GM19455 (cell line): ENCODE measurements around the gene ZCWPW1.

Source experiments
- ATAC-seq: cut with Tn5 transposase; IDR thresholded peaks from one replicate; pipeline ENCODE4 v1.9.1; 2021; ENCODE audit not compliant: unreplicated experiment

ZCWPW1 gene

GRCh38 chr7:100433276-100433591 lies 4.7 kb upstream of the ZCWPW1 start:
- ATAC-seq = no peak

DNA sequence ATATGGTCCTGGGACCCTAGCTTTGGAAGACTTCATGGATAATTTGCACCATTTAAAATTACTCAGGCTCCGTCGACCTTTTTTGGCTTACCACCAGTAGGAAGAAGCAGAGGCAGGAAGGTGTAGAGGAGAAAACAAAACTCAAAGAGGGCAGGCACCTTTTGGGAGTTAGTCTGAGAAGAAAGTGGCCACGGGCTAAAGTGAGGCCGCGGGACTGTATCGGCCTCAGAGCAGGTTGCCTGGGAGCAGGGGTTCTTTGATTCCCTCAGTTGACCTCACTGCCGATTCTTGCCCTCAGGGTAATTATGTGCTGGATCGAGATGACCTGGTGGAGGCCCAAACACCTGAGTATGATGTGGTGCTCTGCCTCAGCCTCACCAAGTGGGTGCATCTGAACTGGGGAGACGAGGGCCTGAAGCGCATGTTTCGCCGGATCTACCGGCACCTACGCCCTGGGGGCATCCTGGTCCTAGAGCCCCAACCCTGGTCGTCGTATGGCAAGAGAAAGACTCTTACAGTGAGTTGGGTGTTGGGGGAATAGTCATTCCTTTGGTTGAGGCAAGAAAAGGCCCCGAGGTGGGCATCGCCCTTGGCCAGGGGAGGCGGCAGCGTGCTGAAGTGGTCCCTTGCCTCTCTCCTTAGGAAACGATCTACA lies 4.2 kb upstream of the ZCWPW1 start:
- ATAC-seq = no peak

- ATAC-seq = no peak
These were observed 3.5 kb upstream of the ZCWPW1 start for GRCh38 chr7:100432053-100432452.

DNA sequence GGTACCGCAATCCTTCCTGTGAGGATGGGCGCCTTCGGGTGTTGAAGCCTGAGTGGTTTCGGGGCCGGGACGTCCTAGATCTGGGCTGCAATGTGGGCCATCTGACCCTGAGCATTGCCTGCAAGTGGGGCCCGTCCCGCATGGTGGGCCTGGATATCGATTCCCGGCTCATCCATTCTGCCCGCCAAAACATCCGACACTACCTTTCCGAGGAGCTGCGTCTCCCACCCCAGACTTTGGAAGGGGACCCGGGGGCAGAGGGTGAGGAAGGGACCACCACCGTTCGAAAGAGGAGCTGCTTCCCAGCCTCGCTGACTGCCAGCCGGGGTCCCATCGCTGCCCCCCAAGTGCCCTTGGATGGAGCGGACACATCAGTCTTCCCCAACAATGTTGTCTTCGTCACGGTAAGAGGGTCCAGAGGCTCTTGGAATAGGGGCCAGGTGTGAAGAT lies 2.8 kb upstream of the ZCWPW1 start:
- no peak for ATAC-seq

GRCh38 chr7:100430493-100431285 lies 2.2 kb upstream of the ZCWPW1 start:
- ATAC-seq = no peak

DNA sequence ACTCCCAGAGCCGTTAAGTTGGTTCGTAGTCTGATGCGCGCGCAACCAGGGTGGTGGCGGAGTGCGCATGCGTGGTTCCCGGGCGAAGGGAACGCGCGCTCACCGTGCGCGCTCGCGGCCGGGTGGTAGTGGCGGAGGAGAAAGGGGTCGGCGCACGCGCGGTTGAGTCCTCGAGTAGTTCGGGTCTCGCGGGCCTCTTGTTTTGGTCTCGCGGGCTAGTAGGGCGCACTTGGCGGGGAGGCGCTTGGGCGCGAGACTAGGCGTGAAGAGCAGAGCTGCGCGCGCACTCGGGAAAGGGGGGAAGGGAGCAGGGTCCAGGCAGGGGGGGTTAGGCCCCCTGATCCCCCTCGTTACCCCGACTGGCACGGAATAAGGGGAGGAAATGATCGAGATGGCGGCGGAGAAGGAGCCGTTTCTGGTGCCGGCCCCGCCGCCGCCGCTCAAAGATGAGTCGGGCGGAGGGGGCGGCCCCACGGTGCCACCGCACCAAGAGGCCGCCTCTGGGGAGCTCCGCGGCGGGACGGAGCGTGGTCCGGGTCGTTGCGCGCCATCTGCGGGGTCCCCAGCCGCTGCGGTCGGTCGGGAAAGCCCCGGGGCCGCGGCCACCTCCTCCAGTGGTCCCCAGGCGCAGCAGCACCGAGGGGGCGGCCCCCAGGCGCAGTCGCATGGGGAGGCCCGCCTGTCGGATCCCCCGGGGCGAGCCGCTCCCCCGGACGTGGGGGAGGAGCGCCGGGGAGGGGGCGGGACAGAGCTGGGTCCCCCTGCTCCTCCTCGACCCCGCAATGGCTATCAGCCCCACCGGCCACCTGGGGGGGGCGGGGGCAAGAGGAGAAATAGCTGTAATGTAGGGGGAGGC lies 1.4 kb upstream of the ZCWPW1 start, which contains the start of gene MEPCE:
TSS of gene MEPCE (plus strand) at position 195 of the 856 bp plus-strand sequence. CDS start at position 383, 188 bp downstream.
- ATAC-seq = peak; percentile 43

DNA sequence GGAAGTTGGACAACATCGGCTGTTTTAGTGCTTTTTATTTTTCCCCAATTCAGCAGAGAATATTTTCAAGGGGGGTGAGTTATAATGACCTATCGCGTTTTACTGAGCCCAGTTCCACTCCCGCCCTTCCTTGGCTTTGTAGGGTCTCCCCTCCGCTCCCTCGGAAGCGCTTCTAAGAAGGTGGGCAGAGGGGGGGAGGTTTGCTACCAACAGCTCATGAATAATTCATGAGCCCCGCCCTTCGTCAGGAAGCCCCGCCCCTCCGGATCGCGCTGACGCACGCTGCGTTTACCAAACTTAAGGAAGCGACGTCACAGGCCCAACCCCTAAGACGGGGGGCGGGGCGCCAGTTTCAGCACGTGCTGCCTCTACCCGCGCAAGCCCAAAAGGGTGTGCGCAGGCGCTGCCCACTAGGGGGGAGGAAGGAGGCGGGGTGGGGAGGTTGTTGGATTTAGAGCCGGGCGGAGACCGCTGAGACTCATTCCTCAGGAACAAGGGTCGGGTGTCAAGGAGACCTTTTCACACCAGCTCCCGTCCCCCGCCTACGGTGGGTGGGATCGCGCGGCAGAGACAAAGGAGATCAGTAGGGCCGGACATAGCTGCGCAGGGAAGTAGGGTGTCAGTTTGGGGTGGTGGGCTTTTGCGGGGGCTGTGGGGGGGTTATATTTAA lies 599 bp upstream of the ZCWPW1 start:
- peak; percentile 39 for ATAC-seq

DNA sequence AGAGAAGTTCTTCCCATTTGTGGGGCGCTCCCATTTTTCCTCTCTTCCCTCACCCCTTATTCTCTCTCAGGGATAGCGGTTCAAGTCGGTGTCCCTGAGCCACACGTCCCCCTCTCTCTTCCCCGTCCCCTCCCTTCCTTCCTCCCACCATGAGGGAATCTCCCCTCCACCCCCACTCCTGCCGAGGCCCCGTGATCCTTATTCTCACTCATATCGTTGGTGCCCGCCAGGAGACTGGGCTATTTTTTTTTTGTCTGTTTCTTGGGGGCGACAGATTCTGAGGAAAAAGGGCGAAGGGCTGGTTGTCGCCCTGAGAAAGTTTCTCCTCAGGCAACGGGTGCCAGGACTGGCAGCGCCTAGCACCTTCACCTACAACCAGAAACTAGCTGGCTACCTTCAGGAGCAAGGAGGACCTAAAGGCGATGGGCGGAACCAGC lies 723 bp downstream of the ZCWPW1 start:
- ATAC-seq = no peak

DNA sequence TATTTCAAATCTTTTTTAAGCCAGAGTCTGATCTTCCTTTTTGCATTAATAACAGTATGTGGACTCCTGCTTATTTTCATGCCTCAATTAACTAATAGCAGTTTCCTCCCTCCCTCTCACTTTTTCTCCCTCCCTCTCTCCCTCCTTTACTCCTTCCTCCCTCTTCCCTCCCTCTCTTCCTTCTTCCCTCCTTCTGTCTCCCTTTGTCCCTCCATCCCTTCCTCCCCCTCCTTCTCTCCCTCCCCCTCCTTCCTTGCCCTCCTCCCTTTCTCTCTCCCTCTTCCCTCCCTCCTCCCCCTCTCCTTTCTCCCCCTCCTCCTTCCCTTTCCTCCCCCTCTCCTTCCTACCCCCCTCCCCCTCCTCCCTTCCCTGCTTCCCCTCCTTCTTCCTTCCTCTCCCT lies 2.0 kb downstream of the ZCWPW1 start:
- ATAC-seq = no peak

DNA sequence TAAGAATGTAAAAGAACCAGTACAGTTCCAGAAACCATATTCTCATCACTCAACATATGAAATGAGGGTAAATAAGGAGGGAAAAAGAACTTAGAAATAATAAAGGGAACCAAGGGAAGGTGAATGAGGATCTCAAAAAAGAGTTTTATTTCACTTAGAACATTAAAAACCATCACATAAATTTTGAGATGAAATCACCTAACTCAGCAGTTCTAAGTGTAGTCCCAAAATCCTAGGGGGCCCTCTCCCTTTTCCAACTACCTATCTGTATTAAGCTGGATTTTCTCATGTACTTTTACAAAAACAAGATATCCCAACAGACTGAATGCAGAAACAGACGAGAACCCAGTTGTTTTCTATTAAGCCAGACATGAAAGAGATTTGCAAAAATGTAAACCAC lies 3.2 kb downstream of the ZCWPW1 start:
- ATAC-seq = no peak

DNA sequence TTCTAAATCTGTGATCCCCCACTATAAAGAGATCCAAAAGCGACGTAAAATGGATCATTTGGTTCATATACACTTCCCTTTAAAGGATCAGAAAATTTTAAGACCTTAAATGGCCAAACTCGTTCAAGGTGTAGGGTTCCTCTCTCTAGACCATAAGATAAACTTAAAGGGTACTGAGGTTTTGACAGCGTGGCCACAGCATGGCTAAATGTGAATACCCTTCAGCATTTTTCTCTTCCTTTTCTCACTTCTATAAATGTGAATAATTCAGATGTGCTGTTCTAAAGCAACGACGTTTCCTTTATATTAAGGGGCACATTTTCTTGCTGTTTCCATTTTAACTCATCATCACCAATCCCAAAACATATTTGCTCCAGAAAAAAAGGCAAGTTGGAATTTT lies 5.2 kb downstream of the ZCWPW1 start:
- ATAC-seq = no peak

GRCh38 chr7:100419660-100420226 lies 8.8 kb downstream of the ZCWPW1 start:
- ATAC-seq = no peak

DNA sequence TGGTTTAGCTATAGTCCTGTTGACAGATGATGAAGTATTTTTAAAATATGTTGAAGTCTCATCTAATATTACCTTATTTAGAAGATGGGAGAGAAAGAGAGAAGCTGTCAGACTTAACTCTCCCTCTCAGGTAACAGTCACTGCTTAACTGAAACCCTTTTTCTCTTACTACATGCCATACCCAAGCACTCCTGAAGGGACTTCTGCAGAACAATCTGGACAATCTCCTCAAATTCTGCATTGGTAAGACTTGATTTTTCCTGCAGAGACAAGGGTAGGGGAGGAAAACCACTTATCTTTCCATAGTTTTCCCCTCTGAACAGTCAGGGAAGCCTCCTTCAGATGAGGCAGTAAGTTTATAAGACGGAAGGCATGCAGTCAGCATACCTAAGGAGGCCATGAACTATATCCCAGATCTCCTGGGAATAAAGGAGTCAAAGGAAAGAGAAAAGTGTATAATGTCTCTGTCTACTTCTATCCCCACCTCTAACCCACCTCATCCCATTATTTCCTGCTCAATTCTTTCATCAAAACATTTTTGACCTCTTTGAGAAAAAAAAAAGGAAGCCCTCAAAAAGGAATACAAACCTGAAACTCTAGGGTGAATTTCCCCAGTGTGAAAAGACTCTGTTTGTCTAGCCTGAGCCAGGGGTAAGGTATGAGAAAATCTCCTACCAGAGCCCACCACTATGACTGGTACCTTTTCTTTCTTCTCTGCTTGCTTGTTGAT lies 9.4 kb downstream of the ZCWPW1 start:
- ATAC-seq = no peak

GRCh38 chr7:100415448-100415847 lies 13.1 kb downstream of the ZCWPW1 start:
- ATAC-seq = no peak

DNA sequence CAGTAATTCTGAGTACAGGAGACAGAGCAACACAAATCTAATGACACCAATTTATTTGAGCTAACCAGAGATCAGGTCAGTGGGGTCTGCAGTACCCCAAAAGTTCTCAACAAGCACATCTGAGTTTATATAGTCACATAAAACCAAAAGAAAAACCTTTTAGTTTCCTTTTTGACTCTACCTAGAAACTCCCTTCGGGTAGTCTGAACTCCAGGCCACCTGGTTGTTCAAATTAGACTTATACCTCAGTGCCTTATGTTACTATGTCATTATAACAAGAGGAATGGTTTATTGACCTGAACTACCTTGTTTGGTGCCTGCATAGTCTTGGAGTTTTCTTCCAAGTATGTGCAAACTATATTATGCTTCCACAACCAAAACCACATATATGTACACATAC lies 14.6 kb downstream of the ZCWPW1 start:
- no peak for ATAC-seq

DNA sequence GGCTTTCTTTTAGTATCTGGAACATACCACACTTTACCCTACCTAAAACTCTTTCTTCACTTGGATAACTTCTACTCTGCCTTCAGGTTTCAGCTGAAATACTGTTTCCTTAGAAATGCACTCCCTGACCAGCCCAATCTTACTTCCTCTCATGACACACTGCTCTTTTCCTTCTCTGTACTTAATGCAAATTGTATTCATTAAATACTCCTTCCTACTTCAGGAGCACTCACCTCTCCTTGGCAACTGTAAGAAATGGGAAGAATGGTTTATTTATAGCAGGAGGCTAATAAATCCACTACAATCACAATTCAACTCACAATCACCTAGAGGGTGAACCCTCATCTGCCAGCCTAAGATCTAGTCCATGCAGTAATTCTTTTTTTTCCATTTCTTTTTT lies 15.2 kb downstream of the ZCWPW1 start:
- ATAC-seq = no peak

DNA sequence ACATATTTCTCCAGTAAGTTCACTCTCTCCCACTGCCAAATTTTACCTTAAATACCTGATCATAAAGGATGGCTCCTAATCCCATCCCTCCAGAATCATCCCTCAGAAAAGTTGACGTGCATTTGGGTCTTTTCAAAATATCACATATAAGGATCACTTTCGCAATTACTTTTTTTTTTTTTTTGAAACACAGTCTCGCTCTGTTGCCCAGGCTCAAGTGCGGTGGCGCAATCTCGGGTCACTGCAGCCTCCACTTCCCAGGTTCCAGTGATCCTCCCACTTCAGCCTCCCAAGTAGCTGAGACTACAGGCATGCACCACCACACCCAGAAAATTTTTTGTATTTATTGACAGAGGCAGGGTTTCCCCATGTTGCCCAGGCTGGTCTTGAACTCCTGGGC lies 17.4 kb downstream of the ZCWPW1 start:
- ATAC-seq = no peak

GRCh38 chr7:100407285-100408180 lies 21.0 kb downstream of the ZCWPW1 start:
- no peak for ATAC-seq

- no peak for ATAC-seq
These were observed 21.7 kb downstream of the ZCWPW1 start for GRCh38 chr7:100406767-100407166.
